HG02759 (cell line): Measurements from ENCODE around the gene SRP72.
"Not testable (repeated sequence)": the region's sequence is repeated elsewhere in the genome, so short reads cannot be mapped to it uniquely, and the experiment has no call there.

ENCODE experiments used
- ATAC-seq: cut with Tn5 transposase; IDR thresholded peaks from one replicate; pipeline ENCODE4 v1.9.1; 2021; ENCODE audit warnings: mild to moderate bottlenecking, moderate library complexity; ENCODE audit not compliant: unreplicated experiment

Gene SRP72, protein sequence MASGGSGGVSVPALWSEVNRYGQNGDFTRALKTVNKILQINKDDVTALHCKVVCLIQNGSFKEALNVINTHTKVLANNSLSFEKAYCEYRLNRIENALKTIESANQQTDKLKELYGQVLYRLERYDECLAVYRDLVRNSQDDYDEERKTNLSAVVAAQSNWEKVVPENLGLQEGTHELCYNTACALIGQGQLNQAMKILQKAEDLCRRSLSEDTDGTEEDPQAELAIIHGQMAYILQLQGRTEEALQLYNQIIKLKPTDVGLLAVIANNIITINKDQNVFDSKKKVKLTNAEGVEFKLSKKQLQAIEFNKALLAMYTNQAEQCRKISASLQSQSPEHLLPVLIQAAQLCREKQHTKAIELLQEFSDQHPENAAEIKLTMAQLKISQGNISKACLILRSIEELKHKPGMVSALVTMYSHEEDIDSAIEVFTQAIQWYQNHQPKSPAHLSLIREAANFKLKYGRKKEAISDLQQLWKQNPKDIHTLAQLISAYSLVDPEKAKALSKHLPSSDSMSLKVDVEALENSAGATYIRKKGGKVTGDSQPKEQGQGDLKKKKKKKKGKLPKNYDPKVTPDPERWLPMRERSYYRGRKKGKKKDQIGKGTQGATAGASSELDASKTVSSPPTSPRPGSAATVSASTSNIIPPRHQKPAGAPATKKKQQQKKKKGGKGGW

DNA sequence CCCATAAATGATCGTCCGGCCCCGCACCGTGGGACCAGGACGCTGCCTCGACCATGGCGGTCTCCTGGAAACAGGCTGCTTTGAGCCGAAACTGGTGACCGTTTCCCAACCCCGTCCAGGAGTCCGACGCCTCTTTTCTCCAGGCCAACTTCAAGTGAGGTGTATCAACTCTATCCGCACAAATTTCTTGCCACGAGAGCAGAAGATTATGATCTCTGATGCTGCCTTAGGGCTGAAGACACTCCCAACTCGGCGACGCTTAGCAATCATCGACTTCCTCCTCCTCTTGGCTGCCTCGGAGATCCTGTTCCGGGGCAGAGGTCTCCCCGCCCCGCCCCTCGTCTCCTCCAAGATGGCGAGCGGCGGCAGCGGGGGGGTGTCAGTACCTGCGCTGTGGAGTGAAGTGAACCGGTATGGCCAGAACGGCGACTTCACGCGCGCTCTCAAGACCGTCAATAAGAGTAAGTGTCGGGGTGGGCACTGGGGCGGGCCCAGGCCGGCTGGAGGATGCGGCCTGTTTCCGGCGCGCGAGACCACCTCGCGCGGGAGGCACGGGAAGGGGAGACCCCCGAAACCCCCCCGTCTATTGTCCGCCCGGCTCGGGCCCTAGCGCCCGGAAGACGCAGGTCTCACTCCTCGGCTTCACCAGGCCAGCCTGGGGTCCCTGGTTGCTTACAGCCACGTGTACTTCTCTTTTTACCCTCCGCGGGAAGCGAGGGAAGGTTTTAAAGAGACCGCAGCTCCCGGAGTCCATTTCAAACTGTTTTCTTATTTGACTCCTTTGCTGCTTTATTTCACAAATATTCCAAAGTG lies at the start of gene SRP72:
Gene SRP72, plus strand, starts transcription at position 334 of the 813 bp plus-strand sequence. Its CDS starts 19 bp downstream, at position 353.
- ATAC-seq: peak; percentile 96

DNA sequence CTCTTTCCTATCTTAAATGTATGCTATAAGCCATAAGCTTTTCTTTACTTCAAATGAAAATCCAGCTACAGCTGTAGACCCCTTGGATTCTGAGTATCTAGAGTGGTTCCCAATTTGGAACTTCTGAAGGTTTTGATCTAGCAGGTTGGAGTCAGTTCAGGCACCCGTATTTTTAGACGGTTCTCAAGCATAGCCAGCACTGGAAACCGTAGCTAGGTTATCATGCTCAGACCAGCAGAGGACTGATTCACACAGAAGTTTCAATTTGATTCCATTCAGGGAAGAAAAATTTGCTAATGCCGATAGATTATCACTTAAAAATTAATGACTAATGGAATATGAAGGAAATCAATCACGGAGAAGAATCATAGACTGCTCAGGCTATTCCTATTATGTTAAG lies 43.2 kb upstream of the SRP72 start:
- ATAC-seq: no peak

DNA sequence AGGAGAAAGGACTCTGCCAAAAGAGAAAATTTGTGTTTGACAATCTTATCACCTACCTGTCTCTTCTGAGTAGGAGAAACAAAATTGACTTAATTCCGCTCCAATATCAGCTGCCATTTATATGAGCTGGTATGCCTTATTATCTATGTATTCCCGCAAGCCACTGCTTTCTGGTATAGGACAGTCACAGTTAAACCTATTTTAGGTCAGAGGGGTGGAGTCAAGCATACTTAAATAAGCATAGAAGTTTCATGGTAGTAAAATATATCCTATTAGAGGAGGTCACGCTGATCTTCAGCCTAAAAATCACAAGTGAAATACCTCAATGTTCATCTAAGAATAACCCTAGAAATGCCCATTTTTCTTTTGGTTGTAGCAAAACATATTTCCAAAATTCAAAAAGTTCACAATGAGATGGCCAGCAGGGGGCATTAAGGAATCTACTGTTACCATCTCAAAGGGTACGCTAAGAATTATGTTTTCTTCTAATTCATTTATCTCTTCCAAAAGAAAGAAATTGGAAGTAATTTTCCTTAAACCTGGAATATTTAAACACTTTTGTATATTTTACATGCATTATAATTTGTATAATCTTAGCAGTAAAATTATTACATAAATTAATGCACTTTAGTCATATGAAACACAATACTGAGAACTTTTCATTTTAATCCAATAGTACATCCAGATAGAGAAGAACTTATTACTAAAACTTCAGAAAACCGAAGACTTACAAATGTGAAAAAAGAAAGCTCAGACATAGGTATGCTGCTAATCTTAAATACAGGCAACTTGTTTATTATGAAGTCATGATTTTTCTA lies 42.5 kb upstream of the SRP72 start:
- ATAC-seq: no peak

DNA sequence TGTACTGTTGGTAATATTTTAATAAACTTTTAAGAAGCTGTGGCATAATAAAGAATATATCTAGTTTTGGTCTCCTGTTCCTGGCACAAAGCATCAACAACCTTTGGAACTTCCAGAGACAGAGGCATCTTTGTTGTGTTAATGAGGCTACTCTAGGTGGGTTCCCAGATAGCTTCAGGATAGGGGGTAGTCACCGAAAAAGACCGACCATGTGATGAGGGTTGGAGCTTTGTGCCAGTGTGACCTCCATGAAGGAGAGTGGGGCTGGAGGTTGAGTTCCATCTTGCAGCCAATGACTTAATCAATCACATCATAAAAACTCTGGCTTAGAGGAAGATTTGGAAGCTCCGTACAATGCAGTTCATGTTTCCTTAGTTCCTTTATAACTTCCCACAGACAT lies 41.9 kb upstream of the SRP72 start:
- no peak for ATAC-seq

DNA sequence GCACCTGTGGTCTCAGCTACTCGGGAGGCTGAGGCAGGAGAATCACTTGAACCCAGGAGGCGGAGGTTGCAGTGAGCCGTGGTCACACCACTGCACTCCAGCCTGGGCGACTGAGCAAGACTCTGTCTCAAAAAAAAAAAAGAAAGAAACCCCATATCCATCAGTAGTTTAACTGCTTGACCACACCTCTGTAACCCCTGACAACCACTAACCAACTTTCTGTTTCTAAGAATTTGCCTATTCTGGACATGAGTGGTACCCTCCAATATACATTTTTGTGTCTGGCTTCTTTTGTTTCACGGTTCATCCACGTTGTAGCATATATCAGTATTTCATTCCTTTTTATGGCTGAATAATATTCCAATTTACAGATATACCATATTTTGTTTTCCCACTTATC lies 41.1 kb upstream of the SRP72 start:
- peak; percentile 85 for ATAC-seq

DNA sequence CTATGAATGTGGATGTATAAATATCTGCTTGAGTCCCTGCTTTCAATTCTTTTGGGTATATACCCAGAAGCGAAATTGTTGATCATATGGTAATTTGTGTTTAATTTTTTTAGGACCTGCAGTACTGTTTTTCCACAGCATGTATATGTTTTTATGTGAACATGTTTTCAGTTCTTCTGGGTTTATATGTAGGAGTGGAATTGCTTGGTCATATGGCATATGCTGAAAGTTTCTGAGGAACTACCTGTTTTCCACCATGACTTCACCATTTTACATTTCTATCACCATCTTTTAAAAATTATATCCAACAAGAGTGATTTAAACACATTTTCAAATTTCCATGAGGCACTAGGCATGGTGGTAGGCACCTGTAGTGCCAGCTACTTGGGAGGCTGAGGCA lies 40.2 kb upstream of the SRP72 start:
- no peak for ATAC-seq

DNA sequence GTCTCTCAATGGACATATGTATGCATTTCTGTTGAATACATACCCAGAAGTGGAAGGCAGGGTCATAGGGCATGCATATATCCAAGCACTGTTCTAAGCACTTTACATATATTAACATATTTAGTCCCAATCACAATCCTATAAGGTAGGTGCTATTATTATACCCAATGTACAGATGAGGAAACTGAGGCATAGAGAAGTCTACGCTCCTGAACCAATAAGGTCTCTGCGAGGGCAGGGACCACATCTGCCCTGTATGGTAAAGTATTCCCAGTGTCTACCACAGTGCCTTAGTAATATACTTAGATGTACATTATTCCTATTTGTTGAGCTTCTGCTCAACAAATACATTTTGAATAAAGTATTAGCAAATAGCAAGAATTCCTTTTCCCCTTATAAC lies 37.2 kb upstream of the SRP72 start:
- no peak for ATAC-seq

DNA sequence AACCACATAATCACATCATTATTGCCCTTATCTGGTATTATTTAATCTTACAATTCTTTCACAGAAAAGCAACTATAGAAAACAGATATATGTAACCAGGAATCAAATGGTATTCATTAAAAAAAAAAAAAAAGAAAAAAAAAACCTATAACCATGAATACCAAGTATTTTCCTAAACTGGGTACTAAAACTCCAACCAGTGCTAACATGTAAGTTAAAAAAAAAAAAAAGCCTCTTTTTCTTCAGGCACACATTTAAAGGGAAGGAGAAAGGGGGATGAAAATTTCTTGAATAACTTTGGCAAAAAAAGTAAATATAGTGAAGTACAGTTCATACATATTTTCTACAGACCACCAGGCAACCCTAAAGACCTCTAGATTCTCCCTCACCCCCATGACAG lies 34.1 kb upstream of the SRP72 start:
- ATAC-seq: no peak

DNA sequence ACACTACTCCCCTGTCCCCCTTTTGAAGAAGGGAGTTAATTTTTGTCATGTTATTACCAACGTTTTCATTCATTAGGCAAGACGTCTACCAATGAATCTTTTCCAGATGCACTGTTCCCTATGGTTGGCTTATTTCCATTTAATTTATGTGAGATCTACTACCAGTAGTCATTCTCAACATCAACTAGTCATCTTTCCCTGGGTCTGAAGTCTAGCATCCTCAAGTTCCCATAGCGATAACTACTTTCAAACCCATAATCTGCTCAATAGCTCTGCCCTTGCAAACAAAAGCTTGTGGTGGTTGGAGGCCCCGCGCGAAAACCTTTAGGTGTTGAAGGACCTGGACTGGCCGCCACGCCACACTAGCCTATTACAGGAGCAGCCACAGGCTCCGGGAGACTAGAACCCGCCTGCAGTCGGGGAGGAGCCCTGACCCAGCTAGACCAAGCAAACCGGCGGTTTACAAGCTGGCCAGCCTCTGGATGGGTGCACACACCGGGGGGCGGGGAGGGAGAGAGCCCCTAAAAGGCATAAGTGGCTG lies 32.7 kb upstream of the SRP72 start:
- peak; percentile 11 for ATAC-seq

DNA sequence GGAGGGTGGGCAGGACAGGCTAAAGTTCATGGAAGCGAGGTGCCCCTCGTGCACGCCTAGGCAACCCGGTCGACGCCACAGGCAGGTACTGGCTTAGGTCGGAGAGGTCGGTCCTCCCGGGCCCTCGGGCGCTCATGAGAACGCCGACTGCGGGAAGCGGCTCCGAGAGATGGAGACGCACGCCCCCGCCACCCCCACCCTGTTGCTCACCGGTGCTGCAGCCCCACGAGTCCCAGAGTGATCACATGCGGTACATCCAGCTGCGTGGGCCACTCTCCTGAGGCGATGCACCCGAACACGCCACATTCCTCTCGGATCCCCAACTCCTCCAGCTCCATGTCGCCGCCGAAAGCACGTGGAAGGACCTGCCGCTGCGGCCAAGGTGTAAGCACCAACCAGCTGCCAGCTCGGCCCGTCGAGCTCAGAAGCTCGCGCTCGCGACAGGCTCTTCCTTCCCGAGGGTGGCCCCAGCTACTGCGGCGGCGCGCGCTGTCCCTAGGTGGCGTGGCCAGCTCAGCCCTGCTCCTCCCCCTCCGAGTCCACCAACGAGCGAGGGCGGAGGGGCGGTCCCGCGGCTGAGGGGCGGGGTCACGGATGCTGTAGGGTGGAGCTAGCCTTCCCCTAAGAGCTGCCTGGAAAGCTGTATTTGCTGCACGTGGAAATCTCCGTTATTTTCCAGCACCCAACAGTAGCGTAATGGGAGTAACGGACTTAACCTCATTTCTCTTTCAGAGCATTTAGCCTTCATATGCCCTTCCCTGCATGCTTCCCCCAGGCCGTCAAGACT lies 32.1 kb upstream of the SRP72 start, which contains the start of gene PPAT:
Gene PPAT, minus strand, starts transcription at position 476 of the 787 bp plus-strand sequence. Its CDS starts 138 bp downstream, at position 338.
- ATAC-seq: peak; percentile 77

DNA sequence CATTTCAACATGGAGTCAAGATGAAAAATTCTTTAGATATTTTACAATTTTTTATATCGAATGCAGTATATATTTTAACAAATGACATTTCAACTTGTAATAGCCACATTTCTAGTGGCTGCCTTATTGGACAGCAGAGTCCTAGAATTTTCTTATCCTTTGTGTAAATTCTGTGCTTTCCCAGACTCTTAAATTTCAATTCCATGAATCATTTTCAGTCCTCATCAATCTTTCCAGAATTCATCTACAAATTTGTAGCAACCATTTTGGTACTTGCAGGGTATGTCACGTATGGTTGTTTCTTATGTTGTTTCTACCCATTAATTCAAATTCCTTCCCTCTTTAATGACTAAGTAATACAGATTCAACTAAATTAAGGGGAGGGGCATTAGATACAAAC lies 28.7 kb upstream of the SRP72 start:
- ATAC-seq: no peak

DNA sequence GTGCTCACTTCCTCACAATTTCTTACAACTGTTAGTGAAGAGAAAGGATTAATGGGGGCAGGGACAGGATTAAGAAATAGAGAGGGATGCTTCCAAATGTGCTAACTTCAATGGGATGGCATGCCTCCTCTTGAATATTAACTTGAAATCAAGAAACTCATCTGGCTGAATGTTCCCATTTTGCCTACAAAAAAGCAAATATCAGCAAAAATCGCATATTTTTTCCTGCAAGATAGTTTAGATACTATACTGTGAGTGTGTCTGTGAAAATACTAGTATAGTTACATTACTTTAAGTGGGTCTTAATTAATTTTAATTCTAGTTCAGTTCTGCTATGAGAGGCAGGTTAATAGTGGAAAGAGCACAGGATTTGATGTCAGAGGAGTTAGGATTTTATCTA lies 26.4 kb upstream of the SRP72 start:
- no peak for ATAC-seq

DNA sequence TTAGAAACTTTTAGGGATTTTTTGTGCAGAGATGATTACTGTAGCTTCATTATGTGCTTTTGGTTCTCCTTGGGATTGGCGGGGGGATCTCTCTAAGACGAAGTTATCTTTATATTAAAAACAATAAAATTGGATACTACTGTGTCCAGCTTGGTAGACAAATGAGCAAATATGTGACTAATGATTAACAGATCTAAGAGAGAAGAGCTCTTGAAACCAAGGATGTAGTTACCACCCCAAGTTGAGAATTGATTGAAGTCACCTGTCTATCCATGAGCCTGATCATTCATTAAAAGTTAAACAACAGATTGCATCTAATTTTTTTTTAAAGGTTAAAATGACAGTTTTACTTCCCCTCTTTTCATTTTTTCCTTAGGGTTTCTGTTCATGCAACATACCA lies 22.7 kb upstream of the SRP72 start:
- no peak for ATAC-seq

DNA sequence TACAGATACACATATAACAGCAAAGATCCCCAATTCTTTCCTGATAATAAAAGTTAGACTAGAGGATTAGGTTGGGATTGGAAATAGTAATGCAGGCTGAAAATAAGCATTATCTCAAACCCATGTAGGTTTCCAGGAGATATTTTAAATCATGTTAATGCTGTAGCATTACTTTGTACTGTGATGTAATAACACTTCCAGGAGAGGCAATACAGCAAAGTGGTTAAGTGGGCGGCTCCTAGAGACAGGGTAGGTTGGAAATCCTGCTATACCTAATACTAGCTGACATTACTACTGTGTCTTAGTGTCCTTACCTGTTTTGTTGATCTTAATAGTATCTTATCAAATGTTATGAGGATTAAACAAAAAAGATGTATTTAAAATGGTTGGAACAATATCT lies 21.7 kb upstream of the SRP72 start:
- ATAC-seq: no peak

DNA sequence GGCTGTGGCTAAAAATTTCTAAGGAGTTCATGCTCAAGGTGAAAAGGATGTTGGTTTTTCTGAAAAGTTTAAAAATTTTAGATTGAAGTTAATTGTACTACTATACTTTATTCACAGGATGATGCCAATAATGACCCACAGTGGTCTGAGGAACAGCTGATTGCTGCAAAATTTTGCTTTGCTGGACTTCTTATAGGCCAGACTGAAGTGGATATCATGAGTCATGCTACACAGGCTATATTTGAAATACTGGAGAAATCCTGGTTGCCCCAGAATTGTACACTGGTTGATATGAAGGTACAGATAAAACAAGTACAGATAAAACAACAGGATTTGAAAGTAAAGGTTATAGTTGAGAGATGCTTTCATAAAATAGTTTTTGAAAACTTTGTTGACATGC lies 19.1 kb upstream of the SRP72 start:
- no peak for ATAC-seq

DNA sequence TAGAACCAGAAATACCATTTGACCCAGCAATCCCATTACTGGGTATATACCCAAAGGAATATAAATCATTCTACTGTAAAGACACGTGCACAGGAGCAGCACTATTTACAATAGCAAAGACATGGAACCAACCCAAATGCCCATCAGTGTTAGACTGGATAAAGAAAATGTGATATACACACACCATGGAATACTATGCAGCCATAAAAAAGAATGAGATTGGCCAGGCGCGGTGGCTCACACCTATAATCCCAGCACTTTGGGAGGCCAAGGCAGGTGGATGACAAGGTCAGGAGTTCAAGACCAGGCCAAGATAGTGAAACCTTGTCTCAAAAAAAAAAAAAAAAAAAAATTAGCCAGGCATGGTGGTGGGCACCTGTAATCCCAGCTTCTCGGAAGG lies 17.9 kb upstream of the SRP72 start:
- ATAC-seq: not testable (repeated sequence)

DNA sequence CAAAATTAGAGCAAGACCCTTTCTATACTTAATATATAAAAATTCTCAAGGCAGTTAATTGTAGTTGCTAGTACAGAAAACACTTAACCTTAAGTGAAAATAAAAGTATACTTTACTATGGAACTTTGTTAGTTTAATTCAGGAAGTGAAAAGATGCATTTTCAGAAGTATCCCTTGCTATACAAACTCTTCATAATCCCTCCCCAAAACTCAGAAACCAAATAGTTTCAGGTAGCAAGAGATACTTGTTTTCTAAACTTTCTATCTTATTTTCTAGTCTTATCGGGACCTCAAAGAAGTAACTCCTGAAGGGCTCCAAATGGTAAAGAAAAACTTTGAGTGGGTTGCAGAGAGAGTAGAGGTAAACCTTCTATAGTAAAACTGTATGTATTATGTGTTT lies 17.1 kb upstream of the SRP72 start:
- no peak for ATAC-seq

DNA sequence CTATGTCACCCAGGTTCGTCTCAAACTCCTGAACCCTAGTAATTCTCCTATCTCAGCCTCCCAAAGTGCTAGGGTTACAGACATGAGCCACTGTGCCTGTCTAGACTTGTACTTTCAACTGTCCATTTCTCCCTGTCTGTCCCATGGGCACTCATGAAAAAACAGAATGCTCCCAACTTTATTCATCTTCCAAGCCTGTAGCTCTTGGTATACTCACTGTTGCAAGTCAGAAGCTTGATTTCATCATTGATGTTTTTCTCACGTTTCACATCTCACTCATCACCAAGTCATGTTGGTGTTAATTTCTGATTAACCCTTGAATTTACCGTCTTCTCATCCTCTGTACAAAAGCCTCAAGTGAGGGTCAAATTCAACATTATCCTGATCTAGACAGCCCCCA lies 7.3 kb upstream of the SRP72 start:
- ATAC-seq: no peak

DNA sequence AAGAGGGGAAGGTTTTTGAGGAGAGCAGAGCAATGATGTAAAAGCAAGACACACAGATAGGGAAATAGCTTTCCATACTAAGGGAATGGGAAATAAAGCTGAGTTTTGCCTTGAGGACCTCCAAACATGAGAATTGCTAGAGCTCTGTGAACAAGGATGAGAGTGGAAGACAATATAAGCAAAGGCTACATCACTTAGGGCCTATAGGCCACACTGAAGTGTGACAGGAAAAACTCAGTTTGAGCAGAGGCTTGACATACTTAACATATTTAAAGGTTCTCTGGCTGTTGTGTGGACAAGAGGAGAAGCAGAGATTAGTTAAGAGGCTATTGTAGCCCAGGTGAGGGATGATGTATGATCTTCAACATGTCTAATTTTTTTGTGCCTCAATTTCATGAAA lies 5.3 kb upstream of the SRP72 start:
- no peak for ATAC-seq

DNA sequence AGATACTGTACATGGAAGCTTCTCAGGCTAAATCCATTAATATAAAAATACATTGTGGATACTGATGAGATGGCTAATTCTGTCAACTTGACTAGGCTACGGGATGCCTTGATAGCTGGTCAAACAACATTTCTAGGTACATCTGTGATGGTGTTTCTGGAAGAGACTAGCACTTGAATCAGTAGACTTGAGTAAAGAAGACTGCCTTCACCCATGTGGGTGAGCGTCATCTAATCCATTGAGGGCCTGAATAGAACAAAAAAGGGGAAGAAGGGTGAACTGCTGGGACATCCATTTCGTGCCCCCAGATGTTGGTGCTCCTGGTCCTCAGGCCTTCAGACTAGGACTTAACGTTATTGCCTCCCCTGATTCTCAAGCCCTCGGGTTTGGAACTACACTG lies 3.7 kb upstream of the SRP72 start:
- no peak for ATAC-seq
